ENCODE data around the gene LYPLAL1.
"Not testable (repeated sequence)": the region's sequence is repeated elsewhere in the genome, so short reads cannot be mapped to it uniquely, and the experiment has no call there.

LYPLAL1 gene

GRCh38 chr1:219226196-219226595 lies 52.5 kb downstream of the LYPLAL1 start:
- DNase-seq, result no peak

- no peak for DNase-seq
Measured at GRCh38 chr1:219227360-219228057, 53.8 kb downstream of the LYPLAL1 start.

GRCh38 chr1:219228058-219228419 lies 54.4 kb downstream of the LYPLAL1 start:
- DNase-seq, result no peak

GRCh38 chr1:219232890-219233289 lies 59.2 kb downstream of the LYPLAL1 start:
- no peak for DNase-seq

GRCh38 chr1:219235903-219236481 lies 62.3 kb downstream of the LYPLAL1 start:
- no peak for DNase-seq

GRCh38 chr1:219236933-219237610 lies 63.4 kb downstream of the LYPLAL1 start:
- DNase-seq, result no peak

- DNase-seq, result no peak
Measured at GRCh38 chr1:219239518-219239917, 65.8 kb downstream of the LYPLAL1 start.

- DNase-seq, result no peak
Measured at GRCh38 chr1:219244864-219245263, 71.2 kb downstream of the LYPLAL1 start.

GRCh38 chr1:219247441-219247840 lies 73.8 kb downstream of the LYPLAL1 start:
- DNase-seq, result no peak

GRCh38 chr1:219250468-219250867 lies 76.8 kb downstream of the LYPLAL1 start:
- not testable (repeated sequence) for DNase-seq

GRCh38 chr1:219257751-219258150 lies 84.1 kb downstream of the LYPLAL1 start:
- no peak for DNase-seq

GRCh38 chr1:219261454-219261853 lies 87.8 kb downstream of the LYPLAL1 start:
- no peak for DNase-seq

Measured in SHP77 treated with DMSO at 0.1 percent for 48 hours (cell line).